Calu3 (cell line): ENCODE results near the gene SPART. TPM values are rescaled to one million over a fixed set of nuclear protein-coding genes. Genes with fewer than 3 reads are reported as not detected.

Source experiments
- BruUV-seq: library from RNA; stranded (reverse); fragments of 400-500 nt; replicated peaks from 2 replicates; lab custom pipeline; 2021; lab: Mats Ljungman, UMichigan
- CTCF ChIA-PET: fragments of 300-600 bp; sonication (Branson Sonifier 250); formaldehyde crosslinking; loops from one replicate; lab custom pipeline; 2022; ENCODE audit warnings: antibody characterized with exemption; lab: Charles Lee
- DNase-seq: peaks from one replicate; pipeline ENCODE4 v3.0.0; 2022
- H3K27ac Mint-ChIP-seq: one replicate; pipeline ENCODE4 v1.8.0; 2022; ENCODE audit warnings: mixed read lengths; ENCODE audit not compliant: unreplicated experiment
- H3K27me3 Mint-ChIP-seq: one replicate; pipeline ENCODE4 v1.8.0; 2022; ENCODE audit warnings: mixed read lengths; ENCODE audit not compliant: unreplicated experiment
- H3K36me3 Mint-ChIP-seq: one replicate; pipeline ENCODE4 v1.8.0; 2022; ENCODE audit warnings: mild to moderate bottlenecking, moderate library complexity, mixed read lengths; ENCODE audit not compliant: insufficient read depth, unreplicated experiment
- H3K4me1 Mint-ChIP-seq: one replicate; pipeline ENCODE4 v1.8.0; 2022; ENCODE audit warnings: mild to moderate bottlenecking, low read depth, mixed read lengths; ENCODE audit not compliant: unreplicated experiment
- H3K4me3 Mint-ChIP-seq: one replicate; pipeline ENCODE4 v1.8.0; 2022; ENCODE audit warnings: mild to moderate bottlenecking, low read depth, moderate library complexity, mixed read lengths; ENCODE audit not compliant: unreplicated experiment
- H3K9me3 Mint-ChIP-seq: one replicate; pipeline ENCODE4 v1.8.0; 2022; ENCODE audit warnings: low read depth, mixed read lengths; ENCODE audit not compliant: unreplicated experiment
- intact Hi-C: fragments of 100-400 bp; cut with micrococcal nuclease; formaldehyde crosslinking; loops from one replicate; pipeline ENCODE4 v1.10.0; 2022; ENCODE audit not compliant: unreplicated experiment
- total RNA-seq: library from RNA; stranded (reverse); gene quantifications from 2 replicates; pipeline ENCODE4 v1.2.3, GENCODE V29; 2022
- TF ChIP-seq, protein P1 (sequence below): fragments of 200-600 bp; IDR thresholded peaks from one replicate; pipeline ENCODE4 v1.8.0; 2022; ENCODE audit warnings: antibody characterized with exemption; ENCODE audit not compliant: unreplicated experiment

Gene SPART
- total RNA-seq, 1 experiment from 2014 or later, result not detected

DNA sequence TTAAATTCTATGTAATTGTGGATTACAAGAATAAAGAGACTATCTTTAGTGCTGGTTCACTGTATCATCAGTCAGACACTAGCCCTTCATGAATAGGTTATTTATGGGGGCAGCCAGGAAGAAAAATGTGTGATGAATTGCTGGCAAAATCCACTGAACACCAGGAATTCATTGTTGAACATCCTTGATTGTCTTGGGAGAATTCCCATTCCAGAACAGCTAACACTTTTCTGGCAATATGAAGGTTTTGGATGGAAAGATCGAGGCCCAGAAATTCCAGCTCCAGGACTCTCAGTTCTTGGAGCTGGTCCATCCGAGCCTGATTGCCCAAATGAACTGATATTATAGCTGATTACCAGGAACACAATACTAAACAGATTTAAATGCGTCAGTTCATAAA lies 11.5 kb upstream of the SPART start:
- no peak overlapping the region for H3K27ac Mint-ChIP-seq
- H3K36me3 Mint-ChIP-seq, result no peaks in the 10 kb centered on the region
- DNase-seq, result no peak
- H3K4me3 Mint-ChIP-seq, result no peak overlapping the region
- no peaks in the 10 kb centered on the region for H3K4me1 Mint-ChIP-seq
- H3K9me3 Mint-ChIP-seq, result no peaks in the 10 kb centered on the region
- intact Hi-C loops, result no loop called here
- BruUV-seq, result no TSS peak
- no peaks in the 10 kb centered on the region for H3K27me3 Mint-ChIP-seq
- CTCF ChIA-PET, result no interaction called here
- TF ChIP-seq, protein P1, sequence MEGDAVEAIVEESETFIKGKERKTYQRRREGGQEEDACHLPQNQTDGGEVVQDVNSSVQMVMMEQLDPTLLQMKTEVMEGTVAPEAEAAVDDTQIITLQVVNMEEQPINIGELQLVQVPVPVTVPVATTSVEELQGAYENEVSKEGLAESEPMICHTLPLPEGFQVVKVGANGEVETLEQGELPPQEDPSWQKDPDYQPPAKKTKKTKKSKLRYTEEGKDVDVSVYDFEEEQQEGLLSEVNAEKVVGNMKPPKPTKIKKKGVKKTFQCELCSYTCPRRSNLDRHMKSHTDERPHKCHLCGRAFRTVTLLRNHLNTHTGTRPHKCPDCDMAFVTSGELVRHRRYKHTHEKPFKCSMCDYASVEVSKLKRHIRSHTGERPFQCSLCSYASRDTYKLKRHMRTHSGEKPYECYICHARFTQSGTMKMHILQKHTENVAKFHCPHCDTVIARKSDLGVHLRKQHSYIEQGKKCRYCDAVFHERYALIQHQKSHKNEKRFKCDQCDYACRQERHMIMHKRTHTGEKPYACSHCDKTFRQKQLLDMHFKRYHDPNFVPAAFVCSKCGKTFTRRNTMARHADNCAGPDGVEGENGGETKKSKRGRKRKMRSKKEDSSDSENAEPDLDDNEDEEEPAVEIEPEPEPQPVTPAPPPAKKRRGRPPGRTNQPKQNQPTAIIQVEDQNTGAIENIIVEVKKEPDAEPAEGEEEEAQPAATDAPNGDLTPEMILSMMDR, result no peak

DNA sequence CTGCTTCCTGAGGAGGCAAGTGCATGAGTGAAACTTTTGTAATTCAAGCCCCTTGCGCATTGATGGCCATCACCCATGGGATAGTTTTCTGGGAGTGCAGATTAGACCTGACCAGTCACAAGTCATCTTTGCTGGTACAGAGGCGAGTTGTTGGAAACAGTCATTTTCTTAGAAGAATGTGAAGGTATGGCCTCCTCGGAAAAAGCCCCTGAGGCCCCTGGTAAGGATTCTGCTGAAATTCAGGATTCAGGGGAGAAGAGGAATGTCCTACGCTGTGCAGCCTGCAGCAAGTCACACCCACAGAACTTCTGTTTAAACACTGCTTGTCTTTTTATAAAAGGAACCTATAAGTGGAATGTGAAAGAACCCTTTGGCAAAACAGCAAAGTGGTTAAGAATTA lies 11.0 kb upstream of the SPART start:
- CTCF ChIA-PET, result no interaction called here
- DNase-seq, result no peak
- no peaks in the 10 kb centered on the region for H3K9me3 Mint-ChIP-seq
- TF ChIP-seq, protein P1, result no peak
- intact Hi-C loops, result no loop called here
- no peaks in the 10 kb centered on the region for H3K4me1 Mint-ChIP-seq
- no peaks in the 10 kb centered on the region for H3K36me3 Mint-ChIP-seq
- no TSS peak for BruUV-seq
- no peaks in the 10 kb centered on the region for H3K27me3 Mint-ChIP-seq
- no peak overlapping the region for H3K27ac Mint-ChIP-seq
- H3K4me3 Mint-ChIP-seq, result no peak overlapping the region

DNA sequence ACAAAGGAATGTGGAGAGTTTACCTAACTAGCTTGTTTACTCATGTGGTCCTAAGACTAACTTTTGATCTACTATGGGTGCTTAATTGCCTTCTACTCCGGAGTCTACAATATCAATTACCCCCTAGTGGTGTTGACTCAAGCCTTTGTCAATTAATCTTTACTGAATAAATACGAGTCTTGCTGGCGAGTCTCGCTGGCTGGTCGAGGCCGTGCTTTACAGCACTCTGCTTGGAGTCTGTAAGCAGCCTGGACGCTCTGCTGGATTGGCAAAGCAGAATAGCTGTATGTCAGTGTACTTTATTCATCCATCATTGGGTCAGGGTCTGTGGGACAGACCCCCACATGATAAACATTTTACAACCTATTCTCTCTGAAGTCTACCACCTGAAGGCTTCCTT lies 9.9 kb upstream of the SPART start:
- Mint-ChIP-seq H3K27ac (no peak overlapping the region), H3K4me1 (no peaks in the 10 kb centered on the region), H3K9me3 (no peaks in the 10 kb centered on the region), H3K4me3 (no peak overlapping the region), H3K36me3 (no peaks in the 10 kb centered on the region), H3K27me3 (no peaks in the 10 kb centered on the region)
- no peak for DNase-seq
- CTCF ChIA-PET, result no interaction called here
- no TSS peak for BruUV-seq
- TF ChIP-seq, protein P1, result no peak
- intact Hi-C loops, result no loop called here

DNA sequence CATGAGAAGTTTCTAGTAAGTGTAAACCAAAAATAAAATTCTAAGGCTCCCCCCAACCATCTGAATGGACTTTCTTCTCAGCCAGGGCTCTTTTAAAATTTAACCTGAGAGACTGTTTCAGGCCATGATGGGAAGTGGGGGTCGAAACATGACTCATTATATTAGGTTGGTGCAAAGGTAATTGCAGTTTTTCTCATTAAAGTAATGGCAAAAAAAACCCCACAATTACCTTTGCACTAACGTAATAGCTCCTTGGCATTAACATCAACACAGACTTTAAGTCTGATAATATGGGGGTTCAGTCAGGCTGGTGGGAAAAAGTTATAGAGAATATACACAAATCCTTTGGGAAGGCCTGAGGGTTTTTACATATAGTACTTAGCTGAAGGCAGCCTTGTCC lies 9.4 kb upstream of the SPART start:
- Mint-ChIP-seq H3K27ac (no peak overlapping the region), H3K4me1 (no peaks in the 10 kb centered on the region), H3K36me3 (no peaks in the 10 kb centered on the region), H3K9me3 (no peaks in the 10 kb centered on the region), H3K4me3 (no peak overlapping the region), H3K27me3 (no peaks in the 10 kb centered on the region)
- DNase-seq, result no peak
- intact Hi-C loops, result no loop called here
- CTCF ChIA-PET, result no interaction called here
- TF ChIP-seq, protein P1, result no peak
- no TSS peak for BruUV-seq
